PC-9 (cell line): Measurements from ENCODE around the gene ANKLE2. TPM values are rescaled to one million over a fixed set of nuclear protein-coding genes. Genes with fewer than 3 reads are reported as not detected.

Experiments used
- BruUV-seq: library from RNA; stranded (reverse); fragments of 400-500 nt; replicated peaks from 2 replicates; lab custom pipeline; 2021; lab: Mats Ljungman, UMichigan
- CTCF ChIA-PET: fragments of 300-600 bp; sonication (Branson Sonifier 250); formaldehyde crosslinking; loops from one replicate; lab custom pipeline; 2022; ENCODE audit warnings: antibody characterized with exemption; lab: Charles Lee
- POLR2A ChIA-PET: fragments of 300-600 bp; sonication (Branson Sonifier 250); formaldehyde crosslinking; loops from one replicate; lab custom pipeline; 2022; ENCODE audit warnings: antibody characterized with exemption; ENCODE audit not compliant: unreplicated experiment; lab: Charles Lee
- DNase-seq, 2 experiments: peaks; one replicate each; pipeline versions ENCODE4 v3.0.0 to v3.0.0-alpha.2; 2015 to 2022; ENCODE audit warnings: mixed read lengths in 1 of 2
- H2AFZ ChIP-seq: fragments of 200-600 bp; sonication (generic); 2 replicates; pipeline ENCODE4 v1.8.1; 2017; ENCODE audit warnings: antibody characterized with exemption
- H3F3A ChIP-seq: fragments of 200-600 bp; sonication (generic); 2 replicates; pipeline ENCODE4 v1.8.1; 2017; ENCODE audit warnings: antibody characterized with exemption, mild to moderate bottlenecking, low read depth; ENCODE audit not compliant: insufficient read depth
- H3K27ac ChIP-seq: fragments of 200-600 bp; sonication (generic); 2 replicates; pipeline ENCODE4 v1.6.1; 2016; ENCODE audit warnings: mixed run types
- H3K27me3 ChIP-seq: fragments of 200-600 bp; sonication (generic); 2 replicates; pipeline ENCODE4 v1.6.1; 2016; ENCODE audit warnings: low read depth, mixed run types; ENCODE audit not compliant: insufficient read depth
- H3K36me3 ChIP-seq: fragments of 200-600 bp; sonication (generic); 2 replicates; pipeline ENCODE4 v1.6.1; 2016; ENCODE audit warnings: low read depth, mixed run types
- H3K4me1 ChIP-seq: fragments of 200-600 bp; sonication (generic); replicated peaks from 2 replicates; pipeline ENCODE4 v1.6.1; 2016; ENCODE audit warnings: mixed run types; ENCODE audit not compliant: insufficient read depth
- H3K4me2 ChIP-seq: fragments of 200-600 bp; sonication (generic); 2 replicates; pipeline ENCODE4 v1.6.1; 2017; ENCODE audit warnings: mixed run types
- H3K4me3 ChIP-seq: fragments of 200-600 bp; sonication (generic); 2 replicates; pipeline ENCODE4 v1.6.1; 2016; ENCODE audit warnings: mixed run types
- H3K79me2 ChIP-seq: fragments of 200-600 bp; sonication (generic); 2 replicates; pipeline ENCODE4 v1.6.1; 2017; ENCODE audit warnings: low read depth, mixed run types
- H3K9me2 ChIP-seq: fragments of 200-600 bp; sonication (generic); 2 replicates; pipeline ENCODE4 v1.8.1; 2017; ENCODE audit warnings: mild to moderate bottlenecking; ENCODE audit not compliant: insufficient read depth
- H3K9me3 ChIP-seq: fragments of 200-600 bp; sonication (generic); 2 replicates; pipeline ENCODE4 v1.8.1; 2016; ENCODE audit warnings: low read depth; ENCODE audit not compliant: insufficient read depth
- H4K20me1 ChIP-seq: fragments of 200-600 bp; sonication (generic); 2 replicates; pipeline ENCODE4 v1.8.1; 2017; ENCODE audit not compliant: insufficient read depth
- CTCF ChIP-seq: fragments of 200-600 bp; sonication (generic); conservative IDR thresholded peaks from 2 replicates; pipeline ENCODE4 v1.6.1; 2017; ENCODE audit warnings: mixed run types, antibody characterized with exemption, mild to moderate bottlenecking, moderate library complexity
- EZH2 ChIP-seq: fragments of 200-600 bp; sonication (generic); IDR thresholded peaks from 2 replicates; pipeline ENCODE4 v1.8.0; 2017; ENCODE audit warnings: antibody characterized with exemption, low read depth
- intact Hi-C: fragments of 100-400 bp; cut with micrococcal nuclease; formaldehyde crosslinking; loops from one replicate; pipeline ENCODE4 v1.10.0; 2022; ENCODE audit not compliant: unreplicated experiment
- total RNA-seq: library from RNA; stranded (reverse); gene quantifications from 2 replicates; pipeline ENCODE4 v1.2.3, GENCODE V29; 2021

ANKLE2 gene
- total RNA-seq, 1 experiment from 2014 or later, result 102 TPM

- Histone ChIP-seq H3K4me3 (no peak overlapping the region), H3K4me2 (no peak overlapping the region), H3K4me1 (no peaks in the 10 kb centered on the region), H3K27me3 (no peaks in the 10 kb centered on the region), H3K27ac (no peak overlapping the region), H3K9me2 (no peaks in the 10 kb centered on the region), H3F3A (peaks cover 8% of the 10 kb centered on the region; the same call in 1 of the 2 replicates), H3K9me3 (no peaks in the 10 kb centered on the region), H2AFZ (no peak overlapping the region), H4K20me1 (peaks cover 8% of the 10 kb centered on the region; the same call in 1 of the 2 replicates), H3K36me3 (0 out of 2 replicates have a peak, but pooled peaks cover 2% of the 10 kb centered on the region), H3K79me2 (no peaks in the 10 kb centered on the region)
- intact Hi-C loops, result no loop called here
- DNase-seq, result no peak
- no peak for TF ChIP-seq EZH2
- TF ChIP-seq CTCF, result no peak
- BruUV-seq, result no TSS peak
- CTCF ChIA-PET, result no interaction called here
- POLR2A ChIA-PET, result no interaction called here
Observed at GRCh38 chr12:132786192-132786591, 24.6 kb upstream of the ANKLE2 start.

- BruUV-seq, result no TSS peak
Observed at GRCh38 chr12:132784580-132784979, 22.9 kb upstream of the ANKLE2 start.

GRCh38 chr12:132783917-132784531 is 22.4 kb upstream of the ANKLE2 start:
- no peaks in the 10 kb centered on the region for H3K9me2 ChIP-seq
- POLR2A ChIA-PET, result no interaction called here
- no peak overlapping the region for H3K4me3 ChIP-seq
- no TSS peak for BruUV-seq
- no peaks in the 10 kb centered on the region for H3K9me3 ChIP-seq
- no peaks in the 10 kb centered on the region for H3K4me1 ChIP-seq
- no peak overlapping the region for H3K27ac ChIP-seq
- intact Hi-C loops, result no loop called here
- peaks cover 8% of the 10 kb centered on the region; the same call in 1 of the 2 replicates for H3F3A ChIP-seq
- no peak overlapping the region for H3K4me2 ChIP-seq
- CTCF ChIA-PET, result no interaction called here
- H4K20me1 ChIP-seq, result peaks cover 12% of the 10 kb centered on the region; the same call in 1 of the 2 replicates
- DNase-seq, result no peak
- H3K27me3 ChIP-seq, result no peaks in the 10 kb centered on the region
- no peaks in the 10 kb centered on the region for H3K79me2 ChIP-seq
- no peak overlapping the region for H2AFZ ChIP-seq
- H3K36me3 ChIP-seq, result 0 out of 2 replicates have a peak, but pooled peaks cover 13% of the 10 kb centered on the region
- TF ChIP-seq CTCF (no peak), EZH2 (no peak)

More at GRCh38 chr12:132784580-132784979, 22.9 kb upstream of the ANKLE2 start:
- intact Hi-C loops, result no loop called here
- Histone ChIP-seq H3K27ac (no peak overlapping the region), H3K36me3 (0 out of 2 replicates have a peak, but pooled peaks cover 13% of the 10 kb centered on the region), H3F3A (peaks cover 8% of the 10 kb centered on the region; the same call in 1 of the 2 replicates), H3K79me2 (no peaks in the 10 kb centered on the region), H3K27me3 (no peaks in the 10 kb centered on the region), H3K4me3 (no peak overlapping the region), H3K4me2 (no peak overlapping the region), H3K4me1 (no peaks in the 10 kb centered on the region), H3K9me2 (no peaks in the 10 kb centered on the region), H3K9me3 (no peaks in the 10 kb centered on the region), H4K20me1 (peaks cover 12% of the 10 kb centered on the region; the same call in 1 of the 2 replicates), H2AFZ (no peak overlapping the region)
- ChIA-PET POLR2A (no interaction called here), CTCF (no interaction called here)
- DNase-seq, result no peak
- TF ChIP-seq EZH2, result no peak
- no peak for TF ChIP-seq CTCF
